DMS 273 treated with DMSO at 0.1 percent for 48 hours (cell line): ENCODE data around the gene KIF26A.

Source experiments
- DNase-seq: peaks from one replicate; lab custom pipeline; 2025; lab: John Stamatoyannopoulos, UW

Gene KIF26A

DNA sequence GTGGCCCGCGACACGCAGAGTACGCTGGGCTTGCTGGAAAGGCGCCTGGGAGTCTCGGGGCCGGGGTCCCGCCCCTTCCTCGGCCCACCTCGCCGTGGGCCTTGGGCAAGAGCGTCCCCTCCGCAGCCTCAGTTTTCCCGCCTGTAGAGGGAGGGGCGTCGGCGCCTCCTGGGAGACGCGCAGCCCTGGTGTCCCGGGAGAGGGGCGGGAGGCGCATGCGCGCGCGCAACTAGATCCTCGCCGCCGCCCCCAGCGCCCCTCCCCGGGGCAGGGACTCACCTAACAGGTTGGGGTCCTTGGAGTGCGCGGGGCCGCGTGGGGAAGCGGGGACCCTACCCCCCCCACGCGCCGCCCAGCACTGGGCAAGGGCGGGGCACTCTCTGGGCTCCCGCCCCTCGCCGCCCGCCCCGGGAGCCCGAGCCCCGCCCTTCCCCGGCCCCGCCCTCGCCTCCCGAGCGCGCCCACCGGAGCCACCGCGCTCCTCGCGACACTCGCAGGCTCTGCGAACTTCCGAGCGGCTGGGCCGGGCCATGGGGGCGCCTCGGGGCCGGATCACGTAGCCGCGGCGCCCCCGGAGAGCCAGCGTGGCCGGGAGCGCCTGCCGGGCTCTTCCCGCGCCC, at the start of gene KIF26A:
KIF26A (plus strand) TSS at position 490 of the 620 bp plus-strand sequence. CDS start 136 bp downstream, outside the sequence.
- DNase-seq = peak; percentile 43

DNA sequence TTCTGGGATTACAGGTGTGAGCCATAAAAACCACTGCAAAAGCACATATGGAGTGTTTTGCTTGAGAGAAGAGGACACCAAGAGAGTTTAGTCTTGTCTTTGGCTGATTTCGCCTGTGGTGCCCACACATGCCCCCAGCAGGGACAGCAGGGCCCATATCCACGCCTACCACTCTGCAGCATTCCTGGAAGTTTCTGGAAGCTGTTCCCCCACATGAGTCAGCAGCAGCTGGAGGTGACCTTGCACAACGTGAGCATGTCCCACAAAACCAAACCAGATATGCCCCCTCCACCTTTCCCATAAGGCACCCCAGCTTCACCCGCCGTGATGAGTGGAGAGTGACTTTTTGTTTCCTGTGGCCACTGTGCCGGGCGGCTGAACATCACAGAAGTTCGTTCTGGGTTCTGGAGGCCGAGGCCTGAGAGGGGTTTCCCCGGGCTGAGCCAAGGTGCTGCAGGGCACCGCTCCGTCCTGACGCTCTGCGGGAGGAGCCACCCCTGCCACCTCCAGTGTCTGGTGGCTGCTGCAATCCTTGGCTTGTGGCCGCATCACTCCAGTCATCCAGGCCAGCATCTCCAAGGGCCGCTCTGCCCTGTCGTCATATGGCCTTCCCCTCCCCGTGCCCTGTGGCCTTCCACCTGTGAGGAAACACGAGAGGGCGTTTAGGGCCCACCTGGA, 48.2 kb upstream of the KIF26A start:
- DNase-seq = no peak

DNA sequence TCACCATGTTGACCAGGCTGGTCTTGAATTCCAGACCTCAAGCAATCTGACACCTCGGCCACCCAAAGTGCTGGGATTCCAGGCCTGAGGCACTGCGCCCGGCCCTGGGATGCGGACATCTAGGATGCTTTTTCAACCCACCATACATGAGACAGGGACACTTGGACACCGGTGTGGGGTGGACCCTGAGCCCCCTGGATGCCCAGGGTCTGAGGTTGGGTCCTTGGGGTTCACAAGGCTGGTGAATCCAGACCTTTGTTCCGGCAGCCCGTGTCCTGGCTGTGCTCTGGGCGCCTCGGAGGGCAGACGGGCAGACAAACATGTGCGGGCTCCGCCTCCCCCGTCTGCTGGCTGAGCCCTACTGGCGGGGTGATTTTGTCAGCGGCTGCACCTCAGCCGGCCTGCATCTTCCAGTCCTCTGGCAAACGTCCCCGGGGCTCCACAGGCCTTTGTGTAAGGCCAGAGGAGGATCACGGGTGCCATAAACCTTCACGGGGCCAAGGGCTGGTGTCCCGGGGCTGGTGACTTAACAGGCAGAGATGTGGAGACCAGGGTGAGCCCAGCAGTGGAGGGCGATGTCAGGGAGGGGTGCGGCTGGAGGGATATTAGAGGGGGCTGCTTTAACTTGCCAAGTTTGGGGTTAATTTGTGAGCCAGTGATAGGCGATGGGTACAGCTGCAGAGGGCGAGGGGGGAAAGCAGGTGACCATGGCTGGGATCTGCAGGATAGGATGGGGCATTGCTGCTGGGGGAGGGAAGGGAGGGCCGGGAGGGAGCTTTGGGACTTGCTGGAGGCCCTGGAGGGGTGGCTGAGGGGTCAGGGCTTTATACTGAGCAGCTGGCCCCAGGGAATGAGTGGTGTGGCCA, 47.1 kb upstream of the KIF26A start:
- no peak for DNase-seq

DNA sequence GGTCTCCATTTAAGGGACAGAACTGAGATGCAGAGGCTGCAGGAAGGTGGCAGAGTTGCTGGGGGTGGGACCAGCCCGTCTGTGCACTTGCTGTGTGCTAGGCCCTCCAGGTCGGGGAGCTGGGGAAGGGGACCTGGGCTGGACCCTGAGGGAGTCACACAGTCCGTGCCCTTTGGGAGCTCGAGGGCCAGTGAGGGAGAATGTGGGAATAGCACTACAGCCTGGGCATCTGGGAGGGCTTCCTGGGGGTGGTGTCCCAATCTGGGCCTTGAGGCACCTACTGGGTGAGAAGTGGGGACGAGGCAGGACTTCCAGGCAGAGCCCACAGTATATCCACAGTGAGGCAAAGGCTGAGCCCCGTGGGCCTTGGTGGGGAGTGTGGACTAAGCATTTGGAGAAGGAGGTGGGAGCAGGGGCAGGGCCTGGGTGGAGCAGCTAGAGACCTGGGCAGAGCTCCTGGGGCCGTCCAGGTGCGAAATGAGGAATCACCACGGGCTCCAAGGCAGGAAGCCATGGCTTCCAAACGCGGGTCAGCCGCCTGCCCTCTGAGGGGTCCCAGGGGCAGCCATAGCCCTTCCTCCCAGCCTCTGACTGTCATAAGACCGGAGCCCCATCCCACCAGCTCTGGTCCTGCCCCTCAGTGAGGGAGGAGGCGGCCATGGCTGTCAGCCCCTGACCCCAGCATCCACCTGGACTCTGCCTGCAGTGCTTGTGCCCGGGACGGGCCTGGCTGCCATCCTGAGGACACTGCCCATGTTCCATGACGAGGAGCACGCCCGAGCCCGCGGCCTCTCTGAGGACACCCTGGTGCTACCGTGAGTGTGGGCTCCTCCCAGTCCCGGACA, 46.2 kb upstream of the KIF26A start:
- no peak for DNase-seq

DNA sequence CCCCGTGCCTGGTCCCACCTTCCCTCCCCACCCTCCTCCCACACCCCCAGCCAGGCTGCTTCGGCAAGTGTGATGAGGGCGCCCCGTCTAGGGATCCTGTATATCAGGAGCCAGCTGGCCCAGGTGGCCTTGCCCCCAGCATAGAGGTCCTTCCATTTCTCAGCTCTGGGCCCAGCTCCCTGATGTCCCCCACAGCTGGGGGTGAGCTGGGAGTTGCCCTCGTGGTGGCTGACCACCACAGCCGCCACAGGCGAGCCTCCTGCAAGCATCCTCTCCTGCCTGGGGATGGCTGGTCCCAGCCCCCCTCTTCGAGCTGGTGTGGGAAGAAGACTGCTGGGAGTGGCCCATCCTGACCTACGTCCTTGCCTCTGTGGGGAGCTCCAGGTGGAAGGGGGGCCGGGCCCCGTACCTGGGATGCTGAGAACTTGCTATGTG, 45.4 kb upstream of the KIF26A start:
- no peak for DNase-seq

DNA sequence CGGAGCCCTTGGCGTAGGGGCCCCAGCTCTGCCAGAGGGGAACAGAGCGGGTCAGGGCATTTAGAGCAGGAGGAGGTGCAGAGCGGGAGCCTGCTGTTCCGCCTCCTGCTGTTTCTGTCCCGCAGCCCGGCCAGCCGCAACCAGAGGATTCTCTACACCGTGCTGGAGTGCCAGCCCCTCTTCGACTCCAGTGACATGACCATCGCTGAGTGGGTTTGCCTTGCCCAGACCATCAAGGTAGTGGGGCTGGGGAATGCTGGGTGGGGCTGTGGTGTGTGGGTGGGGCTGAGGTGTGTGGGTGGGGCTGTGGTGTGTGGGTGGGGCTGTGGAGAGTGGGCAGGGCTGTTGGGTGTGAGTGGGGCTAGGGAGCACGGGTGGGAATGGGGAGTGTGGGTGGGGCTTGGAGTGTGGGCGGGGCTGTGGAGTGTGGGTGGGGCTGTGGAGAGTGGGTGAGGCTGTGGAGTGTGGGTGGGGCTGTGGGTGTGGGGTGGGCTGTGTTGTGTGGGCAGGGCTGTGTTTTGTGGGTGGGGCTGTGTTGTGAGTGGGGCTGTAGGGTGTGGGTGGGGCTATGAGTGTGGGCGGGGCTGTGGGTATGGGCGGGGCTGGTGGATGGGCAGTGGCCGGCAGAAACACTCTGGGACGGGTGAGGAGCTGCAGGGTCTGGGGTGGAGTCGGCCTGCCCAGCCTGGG, 44.9 kb upstream of the KIF26A start:
- no peak for DNase-seq

DNA sequence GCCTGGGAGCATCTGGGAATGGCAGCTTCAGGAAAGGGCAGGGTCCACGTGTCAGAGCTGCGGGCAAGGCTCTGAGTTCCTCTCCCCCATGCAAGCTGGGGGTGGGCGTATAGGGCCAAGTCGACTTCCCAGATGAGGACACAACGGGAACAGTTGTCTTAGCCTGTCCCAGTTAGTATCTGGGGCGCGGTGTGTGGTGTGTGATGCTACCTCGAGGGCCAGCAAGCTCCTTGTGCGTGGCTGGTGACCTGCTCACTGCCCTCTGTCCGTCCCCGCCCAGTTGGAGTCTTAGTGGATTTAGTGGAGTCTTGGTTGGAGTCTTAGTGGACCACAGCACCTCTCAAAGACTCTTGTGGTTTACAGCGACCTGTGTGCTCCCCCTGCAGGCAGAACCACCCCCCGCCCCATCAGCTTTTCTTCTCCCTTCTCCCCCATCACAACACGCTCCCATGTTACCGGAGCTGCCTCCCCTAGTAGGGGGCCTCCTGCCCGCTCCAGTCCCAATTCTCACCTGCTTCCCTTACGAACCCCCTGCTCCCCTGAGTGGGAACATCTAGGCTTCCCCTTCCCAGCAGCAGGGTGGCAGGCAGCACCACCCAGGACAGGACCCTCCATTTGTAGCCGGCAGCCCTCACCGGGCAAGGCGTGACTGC, 44.2 kb upstream of the KIF26A start:
- DNase-seq = no peak

DNA sequence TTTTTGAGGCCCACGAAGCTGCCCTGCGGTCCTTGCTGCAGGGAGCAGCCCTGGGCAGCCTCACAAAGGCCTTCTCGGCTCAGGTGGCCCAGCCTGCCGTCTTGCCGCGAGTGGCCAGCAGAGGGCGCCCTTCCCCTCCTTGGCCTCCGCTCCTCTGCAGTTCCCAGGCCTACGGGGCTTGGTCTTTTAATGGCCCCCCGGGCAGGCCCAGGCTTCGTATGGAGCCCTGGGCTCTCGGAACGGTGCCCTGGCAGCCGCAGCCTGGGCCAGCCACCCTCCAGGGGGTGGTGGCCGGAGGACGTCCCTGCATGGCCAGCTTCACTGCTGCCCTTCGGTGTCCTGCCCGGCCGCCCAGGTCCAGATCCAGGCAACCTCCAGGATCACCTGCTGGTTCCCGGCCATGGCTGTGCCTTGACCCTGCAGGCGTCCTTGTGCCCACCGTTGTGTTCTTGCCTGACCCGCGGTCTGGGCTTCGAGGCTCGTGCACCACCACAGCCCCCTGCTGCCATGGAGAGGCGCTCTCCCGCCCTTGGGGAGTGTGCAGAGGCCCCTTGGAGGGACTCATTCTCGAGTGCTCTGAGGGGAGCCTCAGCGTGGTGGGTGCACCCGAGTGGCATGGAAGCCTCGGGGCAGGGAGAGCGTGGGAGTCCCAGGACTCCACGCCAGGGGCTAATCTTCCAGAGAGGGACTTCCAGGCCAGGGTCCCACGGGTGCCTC, 43.5 kb upstream of the KIF26A start:
- no peak for DNase-seq

DNA sequence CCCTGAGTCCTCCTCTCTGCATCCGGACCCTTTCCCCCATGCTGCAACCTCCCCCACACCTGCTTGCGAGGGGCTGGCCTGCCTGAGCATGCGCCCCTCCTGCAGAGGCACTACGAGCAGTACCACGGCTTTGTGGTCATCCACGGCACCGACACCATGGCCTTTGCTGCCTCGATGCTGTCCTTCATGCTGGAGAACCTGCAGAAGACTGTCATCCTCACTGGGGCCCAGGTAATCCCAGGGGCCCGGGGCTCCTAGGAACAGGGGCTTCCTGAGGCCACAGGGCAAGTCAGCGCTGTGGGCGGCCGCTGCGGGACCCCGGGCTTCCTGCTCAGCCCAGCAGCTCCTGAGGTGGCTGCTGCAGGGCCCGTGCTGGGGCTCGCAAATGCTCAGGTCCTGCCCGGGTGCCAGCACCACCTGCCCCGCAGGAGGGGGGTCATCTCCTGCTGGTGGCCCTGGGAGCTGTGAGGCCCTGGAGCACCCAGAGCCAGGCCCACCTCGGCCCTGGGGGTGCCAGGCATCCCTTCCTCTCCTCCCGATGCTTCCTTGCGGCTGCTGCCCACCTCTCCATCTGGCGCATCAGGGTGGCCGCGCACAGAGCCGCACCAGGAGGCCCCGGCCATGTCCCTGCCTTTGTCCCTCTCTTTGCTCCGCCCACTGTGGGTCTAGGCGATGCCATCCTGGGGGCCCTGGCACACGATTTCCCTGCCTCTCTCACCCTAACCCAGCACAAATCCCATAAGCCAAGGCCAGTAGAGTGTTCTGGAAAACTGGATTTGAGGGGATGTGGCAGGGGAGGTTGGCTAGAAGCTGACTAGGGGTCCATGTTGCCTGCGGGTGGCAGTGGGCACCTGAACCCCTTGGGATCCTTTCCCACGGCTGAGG, 42.7 kb upstream of the KIF26A start:
- DNase-seq = no peak

DNA sequence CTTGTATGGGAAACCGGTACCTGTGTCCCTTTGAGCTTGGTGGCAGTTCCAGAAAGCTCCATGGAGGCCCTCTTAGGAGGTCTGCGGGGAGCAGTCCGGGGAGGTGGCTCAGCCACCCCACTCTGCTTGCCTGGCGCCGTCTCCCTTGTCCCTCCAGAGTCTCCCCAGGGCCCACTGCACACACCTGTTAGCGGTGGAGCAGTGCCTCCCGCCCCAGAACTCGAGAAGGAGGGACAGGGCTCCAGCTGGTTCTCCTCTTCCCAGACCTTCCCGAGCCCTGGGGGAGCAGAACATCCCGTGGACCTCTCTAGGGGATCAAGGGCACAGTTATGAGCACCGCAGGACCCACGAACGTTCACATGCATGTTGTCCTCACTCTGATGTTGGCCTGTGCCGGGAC, 42.1 kb upstream of the KIF26A start:
- no peak for DNase-seq

DNA sequence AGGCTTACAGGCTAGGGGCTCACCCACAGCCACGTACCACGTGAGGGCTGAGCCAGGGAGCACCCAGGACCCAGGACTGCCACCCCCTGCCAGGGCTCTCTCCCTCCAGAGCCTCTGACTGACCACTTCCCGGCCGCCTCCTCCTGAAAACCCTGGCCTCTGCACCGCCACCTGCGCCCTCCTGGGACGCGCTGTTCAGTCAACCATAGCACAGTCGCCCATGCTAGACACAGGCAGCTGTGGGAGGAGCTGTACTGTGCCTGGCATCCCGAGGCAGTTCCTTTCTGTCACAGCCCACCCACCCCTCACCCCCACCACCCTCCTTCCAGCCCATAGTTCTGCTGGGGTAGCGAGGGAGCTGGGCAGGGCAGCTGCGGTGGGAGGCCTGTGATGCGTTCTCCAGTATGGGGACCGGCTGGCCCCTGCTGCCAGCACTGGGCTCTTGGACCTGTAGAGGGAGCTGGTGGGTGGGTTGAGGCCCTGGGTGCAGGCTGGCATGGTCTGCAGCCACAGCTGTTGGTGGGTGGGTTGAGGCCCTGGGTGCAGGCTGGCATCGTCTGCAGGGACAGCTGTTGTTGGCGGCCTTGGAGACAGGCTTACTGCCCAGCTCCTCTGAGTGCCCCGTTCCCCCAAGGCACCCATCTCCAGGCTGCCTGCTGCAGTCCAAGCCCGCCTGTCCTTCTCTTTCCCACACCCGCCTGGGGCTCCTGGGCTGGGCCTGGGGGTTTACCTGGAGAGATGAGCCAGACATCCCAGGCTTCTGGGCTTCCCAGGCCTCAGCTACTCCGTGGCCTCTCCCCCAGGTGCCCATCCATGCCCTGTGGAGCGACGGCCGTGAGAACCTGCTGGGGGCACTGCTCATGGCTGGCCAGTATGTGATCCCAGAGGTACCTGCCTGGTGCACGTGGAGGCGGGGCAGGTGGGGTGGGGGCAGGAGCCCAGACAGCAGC, 41.4 kb upstream of the KIF26A start:
- DNase-seq = peak; percentile 33

DNA sequence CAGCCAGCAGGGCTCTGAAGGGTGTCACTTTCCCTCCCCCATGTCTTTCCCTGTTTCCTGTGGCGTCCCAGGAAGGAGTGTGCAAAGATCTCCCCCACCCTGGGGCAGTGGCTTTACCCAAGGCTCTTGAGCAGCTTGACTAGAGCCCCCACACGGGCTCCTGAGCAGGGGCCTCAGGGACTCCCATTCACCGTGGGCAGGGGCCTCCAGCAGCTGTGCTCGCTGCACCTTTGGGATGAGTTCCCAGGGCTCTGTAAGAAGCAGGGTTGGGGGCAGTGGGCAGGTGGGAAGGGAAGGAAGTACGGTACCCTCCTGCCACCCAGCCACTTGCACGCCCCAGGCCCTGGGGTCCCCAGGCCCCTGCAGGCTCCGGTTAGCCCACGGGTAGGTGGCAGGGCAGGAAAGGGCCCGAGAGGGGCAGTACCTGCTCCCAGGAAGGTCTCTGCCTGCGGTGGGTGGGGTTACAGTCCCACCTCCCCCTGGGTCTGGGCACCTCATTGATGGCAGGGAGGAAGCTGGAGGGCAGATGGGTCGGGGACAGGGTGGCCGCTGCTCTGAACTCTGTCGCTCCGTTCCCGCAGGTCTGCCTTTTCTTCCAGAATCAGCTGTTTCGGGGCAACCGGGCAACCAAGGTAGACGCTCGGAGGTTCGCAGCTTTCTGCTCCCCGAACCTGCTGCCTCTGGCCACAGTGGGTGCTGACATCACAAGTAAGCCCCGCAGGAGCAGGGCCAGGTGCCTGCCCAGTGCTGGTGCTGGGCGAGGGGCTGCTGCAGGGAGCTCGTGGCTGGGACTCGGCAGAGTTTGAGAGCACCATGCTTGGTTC, 39.9 kb upstream of the KIF26A start:
- no peak for DNase-seq

DNA sequence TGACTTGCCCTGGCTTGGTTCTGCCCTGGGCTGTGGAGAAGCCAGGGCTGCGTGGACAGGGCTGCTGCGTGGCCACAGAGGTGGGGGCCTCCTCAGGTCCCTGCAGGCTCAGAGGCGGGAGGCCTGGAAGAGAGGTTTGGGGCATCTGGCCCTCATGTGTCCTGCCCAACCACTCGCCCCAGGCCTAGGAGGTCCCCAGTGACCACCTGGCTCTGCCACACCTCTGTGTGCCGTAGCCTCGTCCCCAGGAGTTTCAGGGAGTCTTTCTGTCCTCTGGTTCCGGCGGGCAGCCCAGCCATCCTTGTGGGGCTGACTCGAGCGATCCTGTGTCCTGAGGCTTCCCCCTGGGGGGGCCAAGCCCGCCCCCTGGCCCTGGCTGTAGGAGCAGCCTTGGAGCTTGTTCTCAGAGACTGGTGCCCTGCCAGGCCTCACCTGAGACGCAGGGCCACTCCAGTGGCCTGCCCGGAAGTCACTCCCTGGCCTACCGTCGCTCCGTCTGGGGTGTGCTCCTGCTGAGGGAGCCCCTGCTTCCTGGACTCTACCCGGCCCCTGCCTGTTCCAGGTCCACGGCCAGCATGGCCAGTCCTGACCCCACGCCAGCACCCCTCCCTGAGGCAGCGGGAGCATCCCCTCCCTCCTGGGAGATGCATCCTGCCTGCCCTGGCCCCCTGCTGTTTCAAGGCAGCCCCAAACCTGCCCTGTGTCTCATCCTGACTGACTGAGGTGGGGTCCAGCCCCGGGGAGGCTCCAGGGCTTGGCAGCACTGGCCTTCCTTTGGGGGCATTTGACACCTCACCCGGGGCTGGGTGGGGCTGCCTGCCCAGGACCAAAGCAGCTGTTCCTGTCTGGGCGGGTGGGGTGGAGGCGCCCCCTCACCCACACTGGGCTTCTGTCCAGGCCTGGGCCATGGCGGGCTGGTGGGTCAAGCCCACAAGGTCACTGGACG, 39.0 kb upstream of the KIF26A start:
- DNase-seq = no peak

DNA sequence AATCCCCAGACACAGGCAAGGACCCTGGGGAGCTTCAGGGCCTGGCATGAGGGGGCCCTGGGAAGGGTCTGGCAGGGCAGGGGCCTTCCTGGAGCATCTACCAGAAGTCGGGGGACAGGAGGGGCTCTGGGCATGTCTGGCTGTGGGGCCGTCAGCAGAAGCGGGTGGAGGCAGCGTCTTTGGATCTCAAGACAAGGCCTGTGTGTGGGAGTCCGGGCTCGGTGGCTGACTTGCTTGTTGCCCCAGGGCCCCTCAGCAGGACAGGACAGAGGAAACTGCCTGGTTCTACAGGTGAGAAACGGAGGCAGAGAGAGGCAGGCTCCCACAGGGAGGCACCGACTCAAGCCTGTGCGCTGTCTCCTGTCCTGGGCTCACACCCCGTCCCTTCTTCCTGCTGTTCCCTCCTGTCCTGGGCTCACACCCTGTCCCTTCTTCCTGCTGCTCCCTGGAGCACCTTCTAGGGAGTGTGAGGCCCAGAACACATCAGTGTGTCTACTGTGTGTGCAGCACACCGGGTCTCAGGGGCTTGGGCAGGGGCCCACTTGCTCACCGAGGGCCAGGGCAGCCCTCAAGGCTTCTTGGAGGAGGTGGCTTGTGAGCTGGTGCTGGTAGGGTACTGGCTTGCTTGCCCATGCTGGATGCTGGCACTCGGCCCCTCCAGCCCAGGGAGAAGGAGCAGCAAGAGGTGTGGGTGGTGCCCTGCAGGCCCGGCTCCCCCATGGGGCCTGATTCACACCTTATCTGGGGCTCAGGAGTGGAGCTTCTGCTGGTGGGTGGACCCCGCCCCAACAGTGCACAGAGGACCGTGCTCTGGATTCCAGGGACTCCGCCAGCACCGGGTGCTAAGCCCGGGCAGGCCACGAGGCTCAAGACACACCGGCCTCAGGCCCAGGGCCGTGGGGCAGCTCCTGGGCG, 38.0 kb upstream of the KIF26A start:
- DNase-seq = no peak

DNA sequence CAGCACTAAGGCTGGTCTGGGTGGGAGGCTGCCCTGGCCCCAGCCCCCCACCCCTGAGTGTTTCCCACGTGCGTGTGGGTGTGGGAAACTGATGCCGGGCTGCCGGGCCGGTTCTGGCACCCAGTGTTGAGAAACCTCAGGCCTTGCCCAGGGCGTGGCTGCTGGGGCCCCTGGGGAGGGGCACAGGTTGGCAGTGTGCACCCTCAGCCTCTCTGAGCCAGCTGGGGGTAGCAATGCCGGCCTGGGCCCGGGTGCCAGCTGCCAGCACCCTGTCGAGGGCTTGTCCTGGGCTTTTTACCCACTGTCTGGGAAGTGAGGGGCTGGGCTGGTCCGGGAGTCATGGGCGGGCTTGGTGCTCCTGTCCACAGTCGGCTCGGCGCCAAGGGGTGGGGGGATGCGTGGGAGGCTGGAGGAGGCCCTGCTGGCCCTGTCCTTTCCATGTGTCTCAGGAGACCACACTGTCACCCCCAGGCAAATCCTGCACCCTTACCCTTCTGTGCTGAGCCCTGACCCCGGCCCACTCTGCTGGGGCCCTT, 37.2 kb upstream of the KIF26A start:
- DNase-seq = no peak
